GM18907 (cell line): ENCODE measurements around the gene SCNN1G.
"Not testable (repeated sequence)": the region's sequence is repeated elsewhere in the genome, so short reads cannot be mapped to it uniquely, and the experiment has no call there.

Experiments used
- ATAC-seq: cut with Tn5 transposase; IDR thresholded peaks from one replicate; pipeline ENCODE4 v1.9.1; 2021; ENCODE audit warnings: mild to moderate bottlenecking, moderate library complexity; ENCODE audit not compliant: unreplicated experiment

The SCNN1G gene

DNA sequence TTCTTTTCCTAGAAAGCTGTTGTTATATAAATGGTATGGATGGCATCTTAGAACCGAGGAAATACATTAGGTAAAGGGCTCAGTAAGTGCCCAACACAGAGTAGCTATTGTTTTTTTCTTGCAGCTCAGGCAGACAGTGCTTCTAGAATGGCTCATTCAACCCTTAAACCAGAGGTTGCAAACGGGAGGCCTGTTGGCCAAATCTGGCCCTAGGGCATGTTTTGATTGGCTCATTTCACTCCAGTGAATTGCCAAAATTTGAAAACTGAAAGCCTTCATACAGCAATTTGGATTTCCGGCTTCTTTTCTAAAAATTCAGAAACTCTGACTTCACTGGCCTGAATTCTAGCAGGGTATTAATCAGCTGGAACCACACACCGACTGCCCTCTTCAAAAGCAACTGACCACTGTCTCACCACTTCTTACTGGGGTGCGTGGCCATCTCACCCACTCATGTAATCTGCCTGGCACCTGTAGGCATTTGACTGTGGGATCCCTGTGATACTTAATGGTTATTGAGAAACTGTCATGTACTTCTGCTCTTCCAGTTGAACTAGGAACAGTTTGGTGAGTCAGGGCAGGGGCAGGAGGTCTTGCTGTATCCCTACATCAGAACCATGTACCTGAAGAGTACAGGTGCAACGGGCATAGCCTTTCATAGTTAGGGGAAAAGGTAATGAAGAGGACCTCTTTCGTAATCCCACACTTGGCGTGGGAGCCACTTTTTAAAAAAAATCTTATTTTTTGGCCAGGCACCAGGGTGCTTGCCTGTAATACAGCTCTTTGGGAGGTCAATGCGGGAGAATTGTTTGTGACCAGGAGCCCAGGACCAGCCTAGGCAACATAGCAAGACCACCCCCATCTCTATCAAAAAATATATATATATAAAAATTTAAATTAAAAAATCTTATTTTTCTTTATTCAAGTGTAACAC is 66.0 kb downstream of the SCNN1G start:
- ATAC-seq, result no peak

DNA sequence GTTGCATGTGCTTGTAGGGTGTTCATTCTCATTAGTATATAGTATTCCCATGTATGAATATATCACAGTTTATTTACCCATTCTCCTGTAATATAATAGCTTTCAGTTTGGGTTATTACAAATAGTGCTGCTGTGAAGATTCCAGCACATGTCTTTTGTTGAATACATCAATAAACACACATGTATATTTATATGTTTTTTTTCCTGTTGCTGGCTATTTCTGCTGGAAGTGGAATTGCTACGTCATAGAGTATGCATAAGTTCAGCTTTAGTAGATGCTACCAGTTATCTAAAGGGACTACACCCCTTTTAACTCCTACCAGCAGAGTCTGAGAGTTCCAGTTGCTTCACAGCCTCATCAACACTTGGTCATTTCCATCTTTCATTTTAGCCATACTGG is 67.3 kb downstream of the SCNN1G start:
- ATAC-seq, result no peak

DNA sequence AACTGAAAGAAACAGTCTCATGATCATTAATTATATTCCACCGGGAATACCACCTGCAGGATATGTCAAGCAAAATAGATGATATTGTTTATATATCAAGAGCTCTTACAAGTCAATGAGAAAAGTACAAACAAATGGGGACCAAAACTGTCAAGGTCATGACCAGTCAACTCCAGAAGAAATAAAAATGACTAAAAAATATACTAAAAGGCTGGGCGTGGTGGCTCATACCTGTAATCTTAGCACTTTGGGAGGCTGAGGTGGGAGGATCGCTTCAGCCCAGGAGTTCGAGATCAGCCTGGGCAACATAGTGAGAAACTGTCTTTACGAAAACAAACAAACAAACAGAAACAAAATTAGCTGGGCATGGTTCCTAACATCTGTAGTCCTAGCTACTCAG is 69.8 kb downstream of the SCNN1G start:
- ATAC-seq, result no peak

DNA sequence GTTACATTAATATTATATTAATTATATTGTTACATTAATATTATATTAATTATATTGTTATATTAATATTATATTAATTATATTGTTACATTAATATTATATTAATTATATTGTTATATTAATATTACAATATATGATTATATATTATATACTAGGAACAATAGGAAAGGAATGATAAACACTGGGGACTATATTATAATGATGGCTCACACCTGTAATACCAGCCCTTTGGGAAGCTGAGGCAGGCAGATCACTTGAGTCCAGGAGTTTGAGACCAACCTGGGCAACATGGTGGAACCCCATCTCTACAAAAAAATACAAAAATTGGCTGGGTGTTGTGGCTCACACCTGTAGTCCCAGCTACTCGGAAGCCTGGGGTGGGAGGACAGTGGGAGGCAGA is 71.1 kb downstream of the SCNN1G start:
- ATAC-seq, result not testable (repeated sequence)

DNA sequence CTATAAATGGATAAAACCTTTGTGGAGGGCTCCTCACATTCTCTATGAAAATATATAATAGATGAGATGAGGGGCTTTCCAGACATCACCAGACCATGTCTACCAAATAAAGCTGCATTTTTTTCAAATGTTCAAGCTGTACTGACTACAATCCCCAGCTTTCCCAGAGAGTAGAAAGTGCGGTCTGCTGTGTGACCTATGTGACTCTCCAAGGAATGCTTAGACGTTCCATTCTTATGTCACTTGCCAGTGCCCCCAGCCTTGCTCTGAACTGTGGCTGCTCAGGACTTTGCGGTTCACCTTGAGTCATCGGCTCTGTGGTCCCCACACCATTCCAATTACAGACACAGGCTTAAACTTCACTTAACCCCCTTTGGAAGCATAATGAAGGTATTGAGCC is 71.8 kb downstream of the SCNN1G start:
- ATAC-seq, result no peak

DNA sequence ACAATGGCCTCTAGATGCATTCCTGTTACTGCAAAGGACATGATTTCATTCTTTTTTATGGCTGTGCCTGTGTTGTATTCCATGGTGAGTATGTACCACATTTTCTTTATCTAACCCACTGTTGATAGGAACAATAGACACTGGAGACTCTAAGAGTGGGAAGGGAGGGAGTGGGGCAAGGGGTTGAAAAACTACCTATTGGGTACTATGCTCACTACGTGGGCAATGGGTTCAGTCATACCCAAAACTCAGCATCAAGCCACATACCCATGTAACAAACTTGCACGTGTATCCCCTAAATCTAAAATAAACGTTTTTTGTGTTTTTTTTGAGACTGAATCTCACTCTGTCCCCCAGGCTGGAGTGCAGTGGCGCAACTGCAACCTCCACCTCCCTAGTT is 72.5 kb downstream of the SCNN1G start:
- ATAC-seq, result no peak

DNA sequence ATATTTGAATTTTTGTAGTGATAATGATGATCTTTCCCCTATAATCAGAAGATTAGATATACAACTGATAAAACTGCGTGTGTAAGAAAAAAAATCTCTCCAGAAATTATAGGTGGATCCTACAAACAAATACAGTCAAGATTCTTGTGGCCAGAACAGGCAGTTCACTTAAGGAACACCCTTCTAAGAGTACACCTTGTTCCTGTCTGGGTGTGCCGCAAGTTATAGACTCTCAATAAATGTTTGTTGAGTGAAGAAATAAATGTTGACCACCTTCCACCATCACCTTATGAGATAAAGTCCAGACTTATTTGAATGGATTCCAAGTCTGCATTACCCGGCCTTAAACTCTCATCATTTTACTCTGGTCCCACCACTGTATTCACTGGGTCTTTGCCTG is 73.9 kb downstream of the SCNN1G start:
- ATAC-seq, result no peak

DNA sequence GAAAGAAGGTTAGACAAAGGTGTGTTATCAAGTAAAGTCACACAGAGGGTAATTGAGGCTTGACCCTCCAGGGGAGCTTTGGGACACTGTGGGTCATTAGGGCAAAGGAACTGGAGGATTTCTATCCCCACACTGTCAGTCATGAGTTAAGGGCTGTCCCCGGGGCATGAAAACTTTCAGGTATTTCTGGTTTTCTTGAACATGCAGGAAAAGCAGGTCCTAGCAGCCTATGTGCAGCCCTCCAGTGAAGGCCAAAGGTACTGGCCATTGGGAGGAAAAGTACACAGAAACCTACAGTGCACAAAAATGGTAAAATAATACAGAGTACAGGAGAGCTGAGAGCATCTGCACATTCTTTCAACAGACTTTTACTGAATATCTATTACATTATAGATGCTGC is 75.1 kb downstream of the SCNN1G start:
- ATAC-seq, result no peak

DNA sequence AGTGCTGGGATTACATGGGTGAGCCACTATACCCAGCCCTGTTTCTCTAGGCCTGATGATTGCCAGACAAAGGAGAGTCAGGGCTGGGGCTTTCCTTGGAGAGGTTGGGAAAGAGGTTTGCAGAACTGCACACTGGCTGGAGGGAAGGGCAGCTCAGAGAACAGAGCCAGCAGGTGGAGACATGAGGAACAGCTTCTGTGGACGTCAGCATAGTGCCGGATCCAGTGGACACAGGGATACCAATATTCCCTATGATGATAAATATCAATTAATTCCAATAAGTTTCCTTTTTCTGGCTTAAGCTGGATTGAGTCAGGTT is 76.3 kb downstream of the SCNN1G start:
- ATAC-seq, result no peak
